ENCODE data around the gene ADAMTS9. TPM values are rescaled to one million over a fixed set of nuclear protein-coding genes. Genes with fewer than 3 reads are reported as not detected.

Gene ADAMTS9
- total RNA-seq, 1 donor from 2014 or later = 5.1 TPM

DNA sequence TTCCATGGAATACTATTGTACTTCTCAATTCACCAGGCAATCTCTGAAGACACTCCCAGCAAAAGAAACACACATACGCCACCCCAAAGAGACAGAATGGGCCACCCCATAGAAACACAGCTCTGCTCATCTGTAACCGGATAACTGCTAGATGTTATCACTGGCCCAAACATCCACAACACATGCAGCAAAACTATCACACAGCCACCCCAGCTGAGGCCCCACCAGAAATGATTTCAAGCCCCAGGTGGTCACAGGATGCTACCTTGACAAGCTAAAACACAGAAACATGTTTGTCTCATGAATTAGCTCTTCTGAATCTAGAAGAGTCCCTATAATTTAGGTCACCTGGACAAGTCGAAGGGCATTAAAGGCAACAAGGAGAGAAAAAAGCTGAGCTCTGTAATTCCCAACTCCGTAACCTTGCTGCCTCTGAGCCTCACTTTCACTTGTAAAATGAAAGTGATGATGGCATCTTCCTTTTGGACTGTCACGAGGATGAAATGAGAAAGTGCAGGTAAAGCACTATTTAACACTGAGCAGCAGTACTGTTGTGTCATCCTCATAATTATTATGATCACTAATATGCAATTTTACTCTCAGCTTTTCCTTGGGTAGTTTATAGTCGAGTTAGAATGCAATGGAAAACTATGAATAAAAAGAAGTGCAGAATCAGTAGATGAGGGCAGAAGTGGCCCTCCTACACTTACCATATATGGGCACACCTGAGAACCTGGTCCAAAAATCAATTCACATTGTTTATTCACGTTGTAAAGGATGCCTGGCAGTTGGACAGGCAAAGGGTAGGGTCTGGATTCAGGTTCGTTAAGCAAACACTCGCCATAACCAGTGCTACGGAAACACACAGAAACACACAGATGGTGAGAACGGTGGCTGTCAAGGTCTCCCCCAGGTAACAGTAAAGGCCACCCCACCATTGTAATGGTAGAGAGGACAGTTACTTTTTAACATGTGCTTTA is 38.6 kb downstream of the ADAMTS9 start:
- no peak for DNase-seq (ENCODE audit: low spot score)
- no peak overlapping the region for H3K27ac Mint-ChIP-seq (ENCODE audit: unreplicated experiment)

DNA sequence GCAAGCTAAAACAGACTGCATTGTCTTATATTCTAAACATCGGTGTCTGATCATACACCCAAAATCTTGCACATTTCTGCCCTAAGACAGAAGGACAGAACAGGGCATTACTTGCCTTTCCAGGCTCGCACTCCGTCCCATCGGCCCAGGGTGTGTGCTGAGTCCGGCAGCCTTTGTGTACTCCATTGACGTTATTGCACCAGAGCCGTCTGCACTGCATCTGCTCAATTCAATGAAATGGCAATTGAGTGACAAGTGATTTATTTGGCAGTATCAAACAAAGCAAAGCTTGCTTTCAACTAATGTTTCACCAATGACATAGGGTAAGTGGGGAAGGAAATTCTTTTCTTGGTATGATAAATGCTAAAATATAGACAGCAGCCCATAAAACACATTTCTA is 40.0 kb downstream of the ADAMTS9 start:
- no peak overlapping the region for H3K4me3 Mint-ChIP-seq (ENCODE audit: unreplicated experiment)
- no peaks in the 10 kb centered on the region for H3K9me3 Mint-ChIP-seq (ENCODE audit: low read depth)
- peaks cover 34% of the 10 kb centered on the region for H3K4me1 Mint-ChIP-seq (ENCODE audit: low read depth)
- DNase-seq (ENCODE audit: low spot score) = no peak
- TF ChIP-seq, protein P1, sequence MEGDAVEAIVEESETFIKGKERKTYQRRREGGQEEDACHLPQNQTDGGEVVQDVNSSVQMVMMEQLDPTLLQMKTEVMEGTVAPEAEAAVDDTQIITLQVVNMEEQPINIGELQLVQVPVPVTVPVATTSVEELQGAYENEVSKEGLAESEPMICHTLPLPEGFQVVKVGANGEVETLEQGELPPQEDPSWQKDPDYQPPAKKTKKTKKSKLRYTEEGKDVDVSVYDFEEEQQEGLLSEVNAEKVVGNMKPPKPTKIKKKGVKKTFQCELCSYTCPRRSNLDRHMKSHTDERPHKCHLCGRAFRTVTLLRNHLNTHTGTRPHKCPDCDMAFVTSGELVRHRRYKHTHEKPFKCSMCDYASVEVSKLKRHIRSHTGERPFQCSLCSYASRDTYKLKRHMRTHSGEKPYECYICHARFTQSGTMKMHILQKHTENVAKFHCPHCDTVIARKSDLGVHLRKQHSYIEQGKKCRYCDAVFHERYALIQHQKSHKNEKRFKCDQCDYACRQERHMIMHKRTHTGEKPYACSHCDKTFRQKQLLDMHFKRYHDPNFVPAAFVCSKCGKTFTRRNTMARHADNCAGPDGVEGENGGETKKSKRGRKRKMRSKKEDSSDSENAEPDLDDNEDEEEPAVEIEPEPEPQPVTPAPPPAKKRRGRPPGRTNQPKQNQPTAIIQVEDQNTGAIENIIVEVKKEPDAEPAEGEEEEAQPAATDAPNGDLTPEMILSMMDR (IDR thresholded peaks at IDR 0.05) = no peak
- no peaks in the 10 kb centered on the region for H3K27me3 Mint-ChIP-seq (ENCODE audit: low read depth)
- no peak overlapping the region for H3K27ac Mint-ChIP-seq (ENCODE audit: unreplicated experiment)
- peaks cover 2% of the 10 kb centered on the region for H3K36me3 Mint-ChIP-seq (ENCODE audit: low read depth)

More for the DNA sequence above, 38.6 kb downstream of the ADAMTS9 start:
- no peaks in the 10 kb centered on the region for H3K27me3 Mint-ChIP-seq (ENCODE audit: low read depth)
- peaks cover 2% of the 10 kb centered on the region for H3K36me3 Mint-ChIP-seq (ENCODE audit: low read depth)
- H3K9me3 Mint-ChIP-seq (ENCODE audit: low read depth) = no peaks in the 10 kb centered on the region
- TF ChIP-seq, protein P1 (IDR thresholded peaks at IDR 0.05) = no peak
- peaks cover 34% of the 10 kb centered on the region for H3K4me1 Mint-ChIP-seq (ENCODE audit: low read depth)
- no peak overlapping the region for H3K4me3 Mint-ChIP-seq (ENCODE audit: unreplicated experiment)

- Mint-ChIP-seq H3K4me1 (ENCODE audit: low read depth) (peaks cover 18% of the 10 kb centered on the region), H3K27me3 (ENCODE audit: low read depth) (no peaks in the 10 kb centered on the region), H3K36me3 (ENCODE audit: low read depth) (peaks cover 2% of the 10 kb centered on the region), H3K9me3 (ENCODE audit: low read depth) (no peaks in the 10 kb centered on the region), H3K4me3 (ENCODE audit: unreplicated experiment) (no peak overlapping the region), H3K27ac (ENCODE audit: unreplicated experiment) (peak overlapping the region; percentile 15)
- TF ChIP-seq, protein P1 (IDR thresholded peaks at IDR 0.05) = no peak
- DNase-seq (ENCODE audit: low spot score) = no peak
These were observed 42.6 kb downstream of the ADAMTS9 start for GRCh38 chr3:64645243-64645642.

GRCh38 chr3:64644483-64644882 is 43.3 kb downstream of the ADAMTS9 start:
- DNase-seq (ENCODE audit: low spot score) = no peak
- H3K4me1 Mint-ChIP-seq (ENCODE audit: low read depth) = peaks cover 16% of the 10 kb centered on the region
- TF ChIP-seq, protein P1 (IDR thresholded peaks at IDR 0.05) = no peak
- no peak overlapping the region for H3K4me3 Mint-ChIP-seq (ENCODE audit: unreplicated experiment)
- no peaks in the 10 kb centered on the region for H3K9me3 Mint-ChIP-seq (ENCODE audit: low read depth)
- no peak overlapping the region for H3K27ac Mint-ChIP-seq (ENCODE audit: unreplicated experiment)
- H3K36me3 Mint-ChIP-seq (ENCODE audit: low read depth) = no peaks in the 10 kb centered on the region
- H3K27me3 Mint-ChIP-seq (ENCODE audit: low read depth) = no peaks in the 10 kb centered on the region

- Mint-ChIP-seq H3K27me3 (ENCODE audit: low read depth) (no peaks in the 10 kb centered on the region), H3K9me3 (ENCODE audit: low read depth) (no peaks in the 10 kb centered on the region), H3K4me3 (ENCODE audit: unreplicated experiment) (no peak overlapping the region), H3K27ac (ENCODE audit: unreplicated experiment) (no peak overlapping the region), H3K36me3 (ENCODE audit: low read depth) (no peaks in the 10 kb centered on the region), H3K4me1 (ENCODE audit: low read depth) (peaks cover 16% of the 10 kb centered on the region)
- DNase-seq (ENCODE audit: low spot score) = no peak
- TF ChIP-seq, protein P1 (IDR thresholded peaks at IDR 0.05) = no peak
These were observed 45.3 kb downstream of the ADAMTS9 start for GRCh38 chr3:64642327-64643151.
